Panc1 (cell line): ENCODE measurements around the gene SOX11. TPM values are rescaled to one million over a fixed set of nuclear protein-coding genes. Genes with fewer than 3 reads are reported as not detected.
A peak's percentile ranks its signal among the peaks of the same experiment; 100 is the strongest.

Experiments
- ATAC-seq: fragments of 200-7000 bp; cut with Tn5 transposase; 2 replicates; pipeline ENCODE4 v1.9.1; 2020; ENCODE audit warnings: mild to moderate bottlenecking, moderate library complexity
- BruUV-seq: library from RNA; stranded (reverse); fragments of 400-500 nt; replicated peaks from 2 replicates; lab custom pipeline; 2021; lab: Mats Ljungman, UMichigan
- CTCF ChIA-PET: fragments of 300-600 bp; sonication (Branson Sonifier 250); formaldehyde crosslinking; loops from one replicate; lab custom pipeline; 2022; ENCODE audit warnings: antibody characterized with exemption; lab: Charles Lee
- POLR2A ChIA-PET: fragments of 300-600 bp; sonication (Branson Sonifier 250); formaldehyde crosslinking; loops from one replicate; lab custom pipeline; 2022; ENCODE audit warnings: antibody characterized with exemption; lab: Charles Lee
- DNase-seq: peaks from one replicate; pipeline ENCODE4 v3.0.0-alpha.2; 2010; ENCODE audit warnings: low read depth, low spot score
- H3K27ac ChIP-seq: 2 replicates; pipeline ENCODE4 v1.5.1; 2011; ENCODE audit warnings: mild to moderate bottlenecking, low read length, inconsistent platforms
- H3K27me3 ChIP-seq: fragments of 200-500 bp; sonication (Bioruptor generic); 2 replicates; pipeline ENCODE4 v1.6.0; 2014; ENCODE audit warnings: low read length, inconsistent platforms; ENCODE audit not compliant: control insufficient read depth, insufficient read depth
- H3K36me3 ChIP-seq: fragments of 200-500 bp; sonication (Bioruptor generic); 2 replicates; pipeline ENCODE4 v1.5.1; 2014; ENCODE audit warnings: inconsistent platforms, mild to moderate bottlenecking, low read length, moderate library complexity; ENCODE audit not compliant: control insufficient read depth, insufficient read depth
- H3K4me1 ChIP-seq: 2 replicates; pipeline ENCODE4 v1.5.1; 2011; ENCODE audit warnings: inconsistent platforms, mild to moderate bottlenecking, low read length, moderate library complexity; ENCODE audit not compliant: control insufficient read depth, insufficient read depth
- H3K4me3 ChIP-seq, 2 experiments: 2 replicates each; pipeline ENCODE4 v1.5.1; 2011 to 2012; ENCODE audit warnings: low read depth in 2 of 2, low read length in 2 of 2, mild to moderate bottlenecking in 2 of 2, inconsistent platforms in 1 of 2, moderate library complexity in 1 of 2
- H3K9me3 ChIP-seq: fragments of 200-500 bp; sonication (Bioruptor generic); 2 replicates; pipeline ENCODE4 v1.5.1; 2014; ENCODE audit warnings: low read depth, mild to moderate bottlenecking, inconsistent platforms, low read length, moderate library complexity; ENCODE audit not compliant: control insufficient read depth, insufficient read depth
- POLR2AphosphoS5 ChIP-seq: IDR thresholded peaks from 2 replicates; pipeline ENCODE4 v1.6.1; 2012; ENCODE audit warnings: mild to moderate bottlenecking, low read depth, low read length, moderate library complexity
- SIN3A ChIP-seq: IDR thresholded peaks from 2 replicates; pipeline ENCODE4 v1.6.1; 2012; ENCODE audit warnings: low read depth, mild to moderate bottlenecking, low read length, moderate library complexity, borderline replicate concordance; ENCODE audit not compliant: insufficient read depth
- TCF7L2 ChIP-seq: IDR thresholded peaks from 2 replicates; pipeline ENCODE4 v1.6.1; 2011; ENCODE audit warnings: mild to moderate bottlenecking, low read depth, low read length, inconsistent platforms
- in situ Hi-C: cut with HindIII; loops from 2 replicates; pipeline ENCODE4 v1.10.0; 2016; ENCODE audit warnings: low sequenced_read_pairs, low pct_unique_long_range_greater_than_20kb
- intact Hi-C: fragments of 100-400 bp; cut with micrococcal nuclease; formaldehyde crosslinking; loops from one replicate; pipeline ENCODE4 v1.10.0; 2022; ENCODE audit not compliant: unreplicated experiment
- total RNA-seq: library from RNA; stranded (reverse); gene quantifications from one replicate; pipeline ENCODE4 v1.2.1, GENCODE V29; 2021; ENCODE audit not compliant: unreplicated experiment
- TF ChIP-seq, protein P1 (sequence below), 2 experiments: IDR thresholded peaks; 2 replicates each; pipeline ENCODE4 v1.6.1; 2011 to 2012; ENCODE audit warnings: low read depth in 2 of 2, control low read depth in 1 of 2, low read length in 1 of 2, mild to moderate bottlenecking in 1 of 2, moderate library complexity in 1 of 2; ENCODE audit not compliant: insufficient read depth in 1 of 2
- TF ChIP-seq, protein P2 (sequence below): fragments of 450-650 bp; IDR thresholded peaks from 2 replicates; pipeline ENCODE4 v1.5.1; 2017; ENCODE audit warnings: mild to moderate bottlenecking

SOX11 gene
- total RNA-seq, 1 experiment from 2014 or later: not detected

DNA sequence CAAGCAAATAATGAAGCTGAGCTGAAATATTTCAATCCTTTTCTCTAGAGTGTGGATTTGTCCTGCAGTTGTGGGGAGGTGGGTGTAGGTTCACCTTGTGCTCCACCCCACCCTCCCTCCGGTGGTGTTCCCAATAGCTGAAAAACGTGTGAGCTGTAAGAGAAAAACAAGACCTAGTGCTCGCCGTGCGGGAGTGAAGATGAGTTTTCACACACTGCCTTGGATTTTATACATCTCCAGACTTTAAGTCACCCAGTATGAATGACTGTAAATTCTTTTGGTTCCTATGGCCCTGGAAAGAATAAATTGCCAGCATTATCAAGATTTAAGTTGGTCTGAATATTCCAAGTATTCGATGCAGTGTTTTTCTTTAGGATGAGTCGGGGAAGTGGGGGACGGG is 1.9 kb upstream of the SOX11 start:
- no peak for TF ChIP-seq TCF7L2
- no peak for ATAC-seq
- H3K4me1 ChIP-seq: no peaks in the 10 kb centered on the region
- H3K27me3 ChIP-seq: no peaks in the 10 kb centered on the region
- CTCF ChIA-PET: no interaction called here
- no peak for DNase-seq
- H3K4me3 ChIP-seq: peak overlapping the region in 1 of 2 experiments; percentile 37; a peak in 1 of 4 replicates
- intact Hi-C loops: no loop called here
- POLR2A ChIA-PET: no interaction called here
- no peaks in the 10 kb centered on the region for H3K9me3 ChIP-seq
- no peaks in the 10 kb centered on the region for H3K36me3 ChIP-seq
- no TSS peak for BruUV-seq
- H3K27ac ChIP-seq: no peak overlapping the region
- in situ Hi-C loops: no loop called here

DNA sequence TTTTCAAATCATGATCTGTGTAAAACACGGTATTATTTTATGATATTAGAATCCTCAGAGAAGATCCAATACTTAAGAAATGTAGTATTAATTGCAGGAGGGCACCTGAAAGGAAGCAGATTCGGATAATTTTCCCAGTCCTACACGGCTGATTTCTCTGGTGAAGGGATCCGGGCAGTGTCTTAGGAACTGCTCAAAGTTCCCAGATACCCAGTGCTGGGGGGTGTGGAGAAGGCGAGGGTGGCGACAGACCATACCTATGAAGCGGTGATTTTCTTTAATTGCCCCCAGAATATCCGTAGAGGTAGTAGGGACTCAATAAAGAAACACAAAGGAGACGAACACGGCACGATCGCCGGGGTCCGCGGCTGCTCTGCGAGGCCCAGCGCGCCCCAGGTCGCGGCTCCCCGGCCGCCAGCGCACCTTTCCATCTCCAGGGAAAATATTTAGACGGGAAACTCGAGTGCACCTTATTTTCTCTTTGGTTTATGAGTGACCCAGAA is 1.4 kb upstream of the SOX11 start:
- TF ChIP-seq TCF7L2 (no peak), POLR2AphosphoS5 (no peak)
- TF ChIP-seq, protein P1, sequence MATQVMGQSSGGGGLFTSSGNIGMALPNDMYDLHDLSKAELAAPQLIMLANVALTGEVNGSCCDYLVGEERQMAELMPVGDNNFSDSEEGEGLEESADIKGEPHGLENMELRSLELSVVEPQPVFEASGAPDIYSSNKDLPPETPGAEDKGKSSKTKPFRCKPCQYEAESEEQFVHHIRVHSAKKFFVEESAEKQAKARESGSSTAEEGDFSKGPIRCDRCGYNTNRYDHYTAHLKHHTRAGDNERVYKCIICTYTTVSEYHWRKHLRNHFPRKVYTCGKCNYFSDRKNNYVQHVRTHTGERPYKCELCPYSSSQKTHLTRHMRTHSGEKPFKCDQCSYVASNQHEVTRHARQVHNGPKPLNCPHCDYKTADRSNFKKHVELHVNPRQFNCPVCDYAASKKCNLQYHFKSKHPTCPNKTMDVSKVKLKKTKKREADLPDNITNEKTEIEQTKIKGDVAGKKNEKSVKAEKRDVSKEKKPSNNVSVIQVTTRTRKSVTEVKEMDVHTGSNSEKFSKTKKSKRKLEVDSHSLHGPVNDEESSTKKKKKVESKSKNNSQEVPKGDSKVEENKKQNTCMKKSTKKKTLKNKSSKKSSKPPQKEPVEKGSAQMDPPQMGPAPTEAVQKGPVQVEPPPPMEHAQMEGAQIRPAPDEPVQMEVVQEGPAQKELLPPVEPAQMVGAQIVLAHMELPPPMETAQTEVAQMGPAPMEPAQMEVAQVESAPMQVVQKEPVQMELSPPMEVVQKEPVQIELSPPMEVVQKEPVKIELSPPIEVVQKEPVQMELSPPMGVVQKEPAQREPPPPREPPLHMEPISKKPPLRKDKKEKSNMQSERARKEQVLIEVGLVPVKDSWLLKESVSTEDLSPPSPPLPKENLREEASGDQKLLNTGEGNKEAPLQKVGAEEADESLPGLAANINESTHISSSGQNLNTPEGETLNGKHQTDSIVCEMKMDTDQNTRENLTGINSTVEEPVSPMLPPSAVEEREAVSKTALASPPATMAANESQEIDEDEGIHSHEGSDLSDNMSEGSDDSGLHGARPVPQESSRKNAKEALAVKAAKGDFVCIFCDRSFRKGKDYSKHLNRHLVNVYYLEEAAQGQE (IDR thresholded peaks at IDR 0.05; ENCODE audit: insufficient read depth in 1 of 2, low read depth in 2 of 2, low read length in 1 of 2): no peak
- no peaks in the 10 kb centered on the region for H3K36me3 ChIP-seq
- no peak for ATAC-seq
- H3K9me3 ChIP-seq: no peaks in the 10 kb centered on the region
- no peak for DNase-seq
- CTCF ChIA-PET: no interaction called here
- peak overlapping the region in 1 of 2 experiments; percentile 37; a peak in 1 of 4 replicates for H3K4me3 ChIP-seq
- H3K27me3 ChIP-seq: no peaks in the 10 kb centered on the region
- H3K4me1 ChIP-seq: no peaks in the 10 kb centered on the region
- in situ Hi-C loops: no loop called here
- intact Hi-C loops: no loop called here
- no peak overlapping the region for H3K27ac ChIP-seq
- no TSS peak for BruUV-seq
- POLR2A ChIA-PET: no interaction called here

DNA sequence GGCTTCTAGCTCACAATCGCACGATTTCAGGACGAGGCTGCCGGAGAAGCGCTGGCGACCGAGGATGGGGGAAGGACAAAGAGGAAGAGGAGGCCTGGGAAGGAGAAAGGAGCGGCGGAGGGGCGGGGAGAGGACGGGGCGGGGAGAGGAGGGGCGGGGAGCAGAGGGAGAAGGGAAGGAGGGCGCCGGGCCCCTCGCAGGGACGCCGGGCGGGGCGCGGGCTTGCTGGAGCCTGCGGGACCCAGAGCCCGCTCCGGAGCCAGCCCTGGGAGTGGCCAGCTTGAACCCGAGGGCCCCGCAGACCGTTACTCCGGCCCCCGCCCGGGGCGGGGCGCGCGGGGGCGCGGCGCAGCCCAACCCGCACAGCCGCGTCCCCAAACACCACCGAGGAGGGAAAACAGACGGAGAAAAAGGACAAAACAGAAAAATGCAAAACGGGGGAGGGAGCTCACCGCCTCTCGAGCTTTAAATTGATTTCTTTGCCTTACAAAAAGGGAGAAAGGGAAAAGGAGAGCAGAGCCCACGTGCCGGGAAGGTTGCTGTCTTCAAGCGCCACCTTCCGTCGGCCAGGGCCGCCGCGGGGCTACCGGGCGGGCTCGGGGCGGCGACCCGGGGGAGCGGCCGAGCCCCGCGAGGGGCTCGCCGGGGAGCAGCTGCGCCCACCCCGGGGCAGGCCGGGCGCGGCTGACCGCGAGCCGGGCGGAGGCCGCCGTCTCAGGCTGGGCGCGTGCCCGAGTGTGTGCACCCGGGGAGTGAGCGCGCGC is 781 bp upstream of the SOX11 start:
- no peak overlapping the region for H3K27ac ChIP-seq
- CTCF ChIA-PET: no interaction called here
- no peak for DNase-seq
- intact Hi-C loops (no loop called here), in situ Hi-C loops (no loop called here)
- POLR2A ChIA-PET: no interaction called here
- TF ChIP-seq, protein P2, sequence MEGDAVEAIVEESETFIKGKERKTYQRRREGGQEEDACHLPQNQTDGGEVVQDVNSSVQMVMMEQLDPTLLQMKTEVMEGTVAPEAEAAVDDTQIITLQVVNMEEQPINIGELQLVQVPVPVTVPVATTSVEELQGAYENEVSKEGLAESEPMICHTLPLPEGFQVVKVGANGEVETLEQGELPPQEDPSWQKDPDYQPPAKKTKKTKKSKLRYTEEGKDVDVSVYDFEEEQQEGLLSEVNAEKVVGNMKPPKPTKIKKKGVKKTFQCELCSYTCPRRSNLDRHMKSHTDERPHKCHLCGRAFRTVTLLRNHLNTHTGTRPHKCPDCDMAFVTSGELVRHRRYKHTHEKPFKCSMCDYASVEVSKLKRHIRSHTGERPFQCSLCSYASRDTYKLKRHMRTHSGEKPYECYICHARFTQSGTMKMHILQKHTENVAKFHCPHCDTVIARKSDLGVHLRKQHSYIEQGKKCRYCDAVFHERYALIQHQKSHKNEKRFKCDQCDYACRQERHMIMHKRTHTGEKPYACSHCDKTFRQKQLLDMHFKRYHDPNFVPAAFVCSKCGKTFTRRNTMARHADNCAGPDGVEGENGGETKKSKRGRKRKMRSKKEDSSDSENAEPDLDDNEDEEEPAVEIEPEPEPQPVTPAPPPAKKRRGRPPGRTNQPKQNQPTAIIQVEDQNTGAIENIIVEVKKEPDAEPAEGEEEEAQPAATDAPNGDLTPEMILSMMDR: no peak
- no peak for TF ChIP-seq SIN3A
- TF ChIP-seq, protein P1 (IDR thresholded peaks at IDR 0.05; ENCODE audit: insufficient read depth in 1 of 2, low read depth in 2 of 2, low read length in 1 of 2): no peak
- TF ChIP-seq TCF7L2: no peak
- no peak for TF ChIP-seq POLR2AphosphoS5
- BruUV-seq: no TSS peak
- H3K9me3 ChIP-seq: no peaks in the 10 kb centered on the region
- no peaks in the 10 kb centered on the region for H3K4me1 ChIP-seq
- no peaks in the 10 kb centered on the region for H3K36me3 ChIP-seq
- no peaks in the 10 kb centered on the region for H3K27me3 ChIP-seq
- peak overlapping the region in 1 of 2 experiments; percentile 37; a peak in 1 of 4 replicates for H3K4me3 ChIP-seq
- ATAC-seq: no peak
